COLO668 (cell line): ENCODE results near the gene CDK8.

Experiments used
- DNase-seq: peaks from one replicate; lab custom pipeline; 2025; ENCODE audit not compliant: unreplicated experiment; lab: John Stamatoyannopoulos, UW

The CDK8 gene

DNA sequence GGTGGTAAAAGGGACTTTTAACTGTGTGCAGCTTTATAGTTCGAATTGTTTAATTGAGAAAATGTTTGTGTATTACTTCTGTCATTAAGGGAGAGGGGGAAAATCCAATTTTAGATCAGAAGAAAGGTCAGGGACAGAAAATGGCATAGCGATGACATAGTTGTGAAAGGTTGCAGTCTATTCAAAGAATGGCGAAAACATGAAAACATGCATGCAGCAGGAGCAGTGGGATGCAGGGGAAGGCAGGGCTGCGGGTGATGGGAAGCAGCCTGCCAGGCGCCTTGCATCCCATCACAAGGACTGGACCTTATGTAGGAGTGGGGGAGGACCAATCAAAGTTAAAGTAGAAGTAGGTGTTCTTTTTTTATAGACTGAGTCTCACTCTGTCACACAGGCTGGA lies 125.9 kb downstream of the CDK8 start:
- no peak for DNase-seq

DNA sequence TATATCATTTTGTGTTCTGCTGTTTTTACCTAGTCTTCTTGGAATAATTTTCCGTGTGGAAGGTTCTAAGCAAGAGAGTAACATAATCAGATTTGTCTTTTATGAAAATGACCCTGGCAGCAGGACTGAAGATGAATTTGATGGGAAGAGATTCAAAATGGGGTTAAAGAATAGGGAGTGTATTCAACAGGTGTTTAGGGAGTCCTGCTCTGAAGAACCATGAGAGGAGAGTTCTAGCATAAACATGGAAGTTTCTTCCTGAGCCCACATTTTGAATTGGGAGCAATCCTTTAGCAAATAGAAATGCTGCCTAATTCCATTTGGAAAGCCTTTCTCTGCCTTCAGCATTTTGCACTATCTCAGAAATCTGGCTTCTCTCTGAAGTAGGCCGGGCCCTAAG lies 127.0 kb downstream of the CDK8 start:
- no peak for DNase-seq

DNA sequence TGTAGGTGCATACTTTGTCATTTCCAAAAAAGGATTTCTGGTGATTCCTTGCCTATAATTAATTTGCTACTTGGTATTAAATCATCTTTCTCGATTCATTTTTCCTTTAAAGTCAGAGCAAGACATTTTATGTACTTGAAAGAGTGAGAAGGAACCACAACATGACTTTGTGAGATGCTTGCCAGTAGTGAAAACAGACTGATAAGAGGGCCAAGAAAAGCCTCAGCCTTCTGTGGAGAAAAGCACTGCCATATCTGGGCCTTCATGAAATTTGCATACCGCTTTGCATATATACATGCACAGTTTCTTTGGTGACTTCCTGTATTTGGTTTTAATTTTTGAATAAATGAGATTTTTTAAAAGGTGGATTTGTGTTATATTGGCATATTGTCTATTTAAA lies 128.4 kb downstream of the CDK8 start:
- no peak for DNase-seq

DNA sequence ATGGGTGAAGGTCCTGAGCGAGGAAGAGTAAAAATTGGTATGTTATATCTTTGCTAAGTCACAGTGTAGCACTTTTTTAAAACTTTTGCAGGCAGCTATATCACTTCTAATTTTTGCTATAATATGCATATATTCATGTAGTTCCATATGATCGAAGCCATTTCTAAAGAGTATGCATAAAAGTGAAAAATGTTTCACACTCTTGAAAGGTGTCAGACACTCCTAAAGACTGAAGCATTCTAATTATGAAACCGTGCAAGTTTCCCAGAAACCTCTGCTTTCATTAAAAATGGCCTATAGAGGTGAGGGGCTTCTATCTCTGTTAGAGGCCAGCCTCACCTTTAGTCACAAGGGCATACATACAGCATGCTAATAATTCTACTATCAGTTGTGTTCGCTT lies 128.9 kb downstream of the CDK8 start:
- no peak for DNase-seq

DNA sequence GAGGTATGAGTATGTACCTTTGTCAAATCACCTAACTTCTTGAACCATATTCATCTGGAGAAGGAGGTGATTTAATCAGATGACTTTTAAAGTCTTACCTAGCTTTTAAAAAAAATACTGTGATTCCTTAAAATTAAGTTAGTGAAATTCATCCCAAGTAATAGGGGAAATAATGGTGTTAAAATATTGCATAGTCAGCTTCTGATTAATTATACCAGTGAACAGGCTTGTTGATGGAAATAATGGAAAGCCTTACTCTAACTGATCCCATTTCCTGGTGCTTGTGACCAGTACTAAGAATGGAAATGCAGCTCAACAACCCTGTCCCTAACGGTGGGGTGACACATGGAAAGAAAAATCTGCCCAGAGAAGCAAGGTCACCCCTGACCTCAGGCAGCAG lies 130.7 kb downstream of the CDK8 start:
- no peak for DNase-seq

DNA sequence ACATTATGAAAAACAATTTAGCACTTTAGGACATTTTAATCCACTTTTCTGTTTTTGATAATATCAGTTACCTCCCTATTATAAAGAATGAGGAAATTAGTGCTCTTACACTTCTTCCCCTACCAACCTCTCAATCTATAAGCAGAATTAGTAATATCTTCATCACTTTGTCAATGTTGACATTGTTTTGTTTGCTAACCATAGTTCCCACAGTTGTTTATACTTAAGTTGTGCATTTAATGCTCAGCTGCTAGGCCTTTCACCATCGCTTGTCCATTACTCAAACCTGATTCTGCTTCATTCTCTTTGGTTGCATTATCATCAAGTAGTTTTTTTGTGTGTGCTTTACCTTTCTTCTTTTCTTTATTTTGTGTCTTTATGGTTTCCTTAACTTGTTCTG lies 132.1 kb downstream of the CDK8 start:
- no peak for DNase-seq

DNA sequence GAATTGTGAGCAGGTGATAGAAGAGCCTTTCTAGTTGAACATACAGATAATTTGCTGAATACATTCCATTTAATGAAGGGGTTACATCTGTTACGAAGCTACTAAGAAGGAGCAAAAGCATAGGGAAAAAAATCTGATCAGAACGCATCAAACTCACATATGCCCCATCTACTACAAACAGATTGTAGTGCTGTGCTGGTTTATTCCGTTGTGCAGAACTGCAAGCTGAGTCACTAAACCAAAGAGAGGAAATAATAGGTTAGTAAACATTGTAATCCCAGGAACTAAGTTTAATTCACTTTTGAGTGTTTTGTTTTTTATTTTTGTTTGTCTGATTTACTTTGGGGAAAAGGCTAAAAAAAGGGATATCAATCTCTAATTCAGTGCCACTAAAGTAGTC lies 136.3 kb downstream of the CDK8 start:
- no peak for DNase-seq

DNA sequence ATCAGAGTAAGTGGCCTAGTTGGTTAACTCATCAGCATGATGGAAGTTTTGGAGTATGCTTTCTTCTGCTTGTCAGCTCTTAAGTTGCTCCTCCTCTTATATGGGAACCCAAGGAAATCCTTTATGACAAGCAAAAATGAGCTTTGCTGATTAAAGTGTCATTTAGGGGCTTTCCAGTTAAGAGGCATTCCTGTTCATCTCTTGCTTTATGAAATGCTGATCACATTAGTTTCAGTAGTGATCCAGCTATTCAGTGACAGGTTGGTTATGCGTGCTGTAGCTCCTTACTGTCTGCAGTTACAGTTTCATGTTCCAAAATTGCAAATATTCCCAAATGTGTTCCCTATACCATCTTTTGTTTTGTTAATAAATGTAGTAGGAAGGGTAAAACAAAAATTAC lies 146.6 kb downstream of the CDK8 start:
- no peak for DNase-seq

DNA sequence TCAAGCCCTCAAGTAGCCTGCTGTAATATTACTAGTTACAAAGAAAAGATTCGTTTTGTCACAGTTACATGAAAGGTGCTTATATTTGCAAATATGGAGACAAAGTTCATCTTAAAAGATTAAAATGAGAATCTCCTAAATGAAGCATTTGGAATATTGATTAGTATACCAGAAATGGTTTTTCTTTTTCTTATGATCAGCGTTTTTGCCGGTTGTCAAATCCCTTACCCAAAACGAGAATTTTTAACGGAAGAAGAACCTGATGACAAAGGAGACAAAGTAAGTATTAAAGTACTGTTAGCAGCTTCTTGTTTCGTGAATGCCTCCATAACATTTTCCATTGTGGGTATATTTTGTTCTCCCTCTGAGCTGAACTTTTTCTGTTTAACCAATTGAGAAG lies 147.1 kb downstream of the CDK8 start:
- DNase-seq: no peak

DNA sequence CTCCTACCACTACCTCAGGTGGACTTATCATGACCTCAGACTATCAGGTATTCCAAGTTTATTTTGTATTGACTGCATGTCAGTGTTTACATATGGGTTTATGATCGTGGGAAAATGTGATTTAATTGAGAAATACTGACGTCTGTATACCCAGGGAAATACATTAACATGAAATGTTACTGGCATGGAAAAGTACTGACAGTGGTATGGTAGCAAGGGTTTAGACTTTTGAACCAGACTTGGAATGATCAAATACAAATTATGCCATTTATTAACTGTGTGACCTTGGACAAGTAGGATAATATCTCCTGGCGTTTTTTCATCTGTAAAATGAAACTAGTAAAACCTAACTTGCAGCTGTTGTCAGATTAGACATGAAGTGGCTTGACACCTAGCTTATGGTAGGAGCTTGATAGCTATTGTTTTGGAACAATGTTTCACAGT lies 147.7 kb downstream of the CDK8 start:
- no peak for DNase-seq

DNA sequence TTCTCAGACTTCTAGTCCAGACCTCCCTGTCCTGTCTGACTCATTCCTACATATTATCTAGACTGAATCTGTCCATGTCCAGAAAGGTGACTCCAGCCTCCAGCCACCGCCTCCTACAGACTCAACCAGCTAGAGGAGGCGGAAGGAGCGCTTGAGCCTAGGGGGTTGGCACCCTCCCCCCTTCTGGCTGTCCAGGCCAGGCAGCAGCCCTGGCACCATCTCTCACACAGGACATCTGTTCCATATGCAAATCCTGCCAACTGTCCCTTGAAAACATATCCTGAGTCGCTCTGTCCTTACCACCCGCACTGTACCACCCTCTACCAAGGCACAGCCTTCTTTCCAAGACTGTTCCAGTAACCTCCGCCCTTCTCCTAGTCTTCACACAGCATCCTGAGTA lies 152.9 kb downstream of the CDK8 start:
- DNase-seq: no peak

DNA sequence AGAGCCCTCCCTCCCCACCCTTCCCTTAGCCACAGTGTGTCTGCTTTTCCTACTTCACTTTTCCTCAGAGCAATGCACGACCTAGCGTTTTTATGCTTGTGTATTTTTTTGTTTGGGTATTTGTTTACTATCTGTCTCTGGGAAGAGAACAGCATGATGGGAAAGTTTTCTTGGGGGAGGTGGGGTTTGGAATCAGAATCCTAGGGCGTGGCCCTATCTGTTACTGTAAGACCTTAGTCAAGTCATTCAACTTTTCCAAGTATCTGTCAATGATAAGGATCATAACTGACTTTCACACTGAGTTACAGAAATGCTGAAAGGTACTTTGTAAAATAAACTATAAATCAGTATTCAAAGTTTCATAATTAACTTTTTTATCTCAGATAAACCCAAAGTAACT lies 157.3 kb downstream of the CDK8 start:
- no peak for DNase-seq

DNA sequence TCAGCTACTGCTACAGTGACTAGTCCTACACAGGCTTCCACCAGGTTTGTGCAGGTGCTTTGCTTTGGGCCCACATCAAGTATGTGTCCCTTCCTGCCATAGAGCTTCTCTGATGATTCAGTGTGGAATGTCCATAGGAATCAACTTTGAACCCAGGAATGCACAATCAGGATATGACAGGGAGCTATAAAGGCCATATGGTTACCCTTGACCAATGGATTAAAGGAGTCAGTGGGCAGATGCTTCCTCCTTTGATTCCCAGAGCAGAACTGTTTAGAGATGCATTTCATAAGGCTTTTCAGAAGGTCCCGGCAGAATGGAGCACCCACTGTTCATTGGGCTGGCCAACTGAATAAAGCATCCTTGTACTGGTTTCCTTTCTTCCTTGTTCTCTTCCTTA lies 158.3 kb downstream of the CDK8 start:
- DNase-seq: no peak

DNA sequence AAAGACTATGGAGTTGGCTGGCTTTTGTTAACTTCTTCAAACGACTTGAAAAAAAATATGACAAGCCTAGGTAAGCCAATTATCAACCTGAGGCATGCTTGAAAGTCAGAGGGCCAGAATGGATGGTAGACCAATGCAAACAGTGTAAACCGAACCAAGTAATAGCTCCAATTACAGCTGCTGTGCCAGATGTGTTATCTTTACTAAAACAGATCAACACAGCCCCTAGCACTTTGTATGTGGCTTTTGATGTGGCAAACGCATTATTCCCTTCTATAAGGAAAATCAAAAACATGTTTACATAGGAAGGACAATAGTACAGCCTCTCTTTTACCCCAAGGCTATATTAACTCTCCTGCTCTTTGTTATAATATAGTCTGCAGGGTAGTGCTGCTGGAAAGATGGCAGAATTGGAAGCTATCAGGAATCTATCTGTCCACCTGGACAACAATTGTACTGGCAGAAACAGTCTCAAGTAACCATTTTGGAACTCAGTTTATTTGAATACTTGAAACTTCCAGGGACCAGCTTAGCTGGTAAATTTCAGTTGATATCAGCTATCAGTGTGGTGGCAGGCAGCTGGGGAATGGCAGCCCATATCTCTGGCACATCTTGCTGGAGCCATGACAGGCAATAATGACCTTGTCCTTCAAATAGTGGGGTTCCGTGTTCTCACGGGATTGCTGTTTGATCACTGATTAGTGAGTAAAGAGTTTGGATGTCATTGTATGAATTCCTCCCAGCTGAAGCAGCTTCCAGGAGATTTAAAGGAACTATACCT lies 159.2 kb downstream of the CDK8 start:
- DNase-seq: peak; percentile 37

DNA sequence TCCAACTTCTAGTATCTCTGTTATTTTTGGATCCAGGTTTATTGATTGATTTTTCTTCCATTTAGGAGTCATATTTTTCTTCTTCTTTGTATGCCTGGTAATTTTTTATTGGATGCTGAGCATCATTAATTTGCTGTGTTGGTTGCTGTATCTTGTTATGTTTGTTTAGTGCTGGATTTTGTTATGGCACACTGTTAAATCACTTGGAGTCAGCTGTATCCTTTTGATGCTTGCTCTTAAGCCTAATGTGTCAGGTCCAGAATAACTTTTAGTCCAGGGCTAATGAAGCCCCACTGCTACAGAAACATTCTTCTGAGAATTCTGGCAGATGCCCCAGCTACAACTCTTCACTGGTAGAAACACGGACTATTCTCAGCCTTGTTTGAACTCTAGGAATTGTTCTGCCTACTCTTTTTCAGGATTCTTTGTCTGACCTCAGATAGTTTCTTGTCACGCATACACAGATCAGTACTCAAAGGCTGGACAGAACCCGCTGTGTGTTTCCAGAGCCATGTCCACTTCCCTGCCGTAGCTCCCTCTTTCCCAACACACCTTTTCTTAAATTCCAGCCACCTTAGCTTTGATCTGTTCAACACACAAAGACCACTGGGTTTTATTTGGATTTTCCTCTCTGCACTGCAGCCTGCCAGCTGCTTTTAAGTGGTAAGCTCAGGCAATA lies 166.5 kb downstream of the CDK8 start:
- DNase-seq: no peak

DNA sequence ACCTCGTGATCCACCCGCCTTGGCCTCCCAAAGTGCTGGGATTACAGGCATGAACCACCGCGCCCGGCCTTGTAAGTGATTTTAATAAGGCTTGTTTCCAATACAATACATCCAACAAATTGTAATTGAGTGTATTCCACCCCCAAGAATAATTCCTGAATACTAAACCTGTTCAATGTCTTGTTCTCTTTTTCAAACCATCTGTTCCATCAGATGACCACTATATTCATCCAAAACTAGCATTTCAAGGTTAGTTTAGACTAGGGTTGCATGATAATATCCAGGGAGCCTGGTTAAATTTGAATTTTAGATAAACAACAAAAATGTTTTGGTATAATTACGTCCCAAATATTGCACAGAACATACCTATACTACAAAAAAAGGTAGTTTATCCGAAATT lies 168.1 kb downstream of the CDK8 start:
- DNase-seq: no peak

DNA sequence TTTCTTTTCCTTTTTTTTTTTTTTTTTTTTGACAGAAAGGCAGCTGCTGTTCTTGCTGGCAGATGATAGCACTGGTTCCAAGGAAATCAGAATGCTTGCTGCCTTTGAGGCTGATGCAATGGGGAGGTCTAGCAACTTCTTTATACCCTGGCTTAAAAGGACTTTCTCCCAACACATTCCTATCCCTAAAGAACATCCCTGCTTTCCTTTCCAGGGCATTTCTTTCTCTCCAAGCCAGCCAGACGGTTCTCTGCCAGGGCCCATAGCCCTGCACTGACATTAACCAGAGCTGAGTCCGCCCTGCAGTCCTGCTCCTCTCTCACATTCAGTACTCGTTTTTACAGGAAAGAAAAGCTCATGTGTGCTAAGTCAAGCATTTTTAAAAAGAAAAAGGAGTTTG lies 169.7 kb downstream of the CDK8 start:
- DNase-seq: no peak

DNA sequence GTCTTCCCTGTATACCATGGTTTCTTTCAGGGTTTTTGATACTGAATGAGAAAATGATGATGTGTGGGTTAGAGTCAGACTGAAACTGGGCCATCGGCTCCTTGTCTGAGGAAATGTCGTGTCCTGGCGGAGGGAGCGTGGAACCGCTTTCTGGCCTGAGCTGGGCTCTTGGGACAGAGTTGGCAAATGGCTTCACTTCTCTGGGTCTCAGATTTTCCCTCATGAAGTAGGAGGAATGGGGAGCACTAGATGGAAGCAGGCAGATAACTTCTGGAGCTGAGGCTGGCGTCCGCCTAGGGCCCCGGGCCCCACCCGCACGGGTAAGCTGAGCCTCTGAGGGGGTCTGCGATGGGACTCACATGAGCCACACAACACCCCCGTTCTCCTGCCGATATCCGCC lies 170.3 kb downstream of the CDK8 start:
- no peak for DNase-seq

DNA sequence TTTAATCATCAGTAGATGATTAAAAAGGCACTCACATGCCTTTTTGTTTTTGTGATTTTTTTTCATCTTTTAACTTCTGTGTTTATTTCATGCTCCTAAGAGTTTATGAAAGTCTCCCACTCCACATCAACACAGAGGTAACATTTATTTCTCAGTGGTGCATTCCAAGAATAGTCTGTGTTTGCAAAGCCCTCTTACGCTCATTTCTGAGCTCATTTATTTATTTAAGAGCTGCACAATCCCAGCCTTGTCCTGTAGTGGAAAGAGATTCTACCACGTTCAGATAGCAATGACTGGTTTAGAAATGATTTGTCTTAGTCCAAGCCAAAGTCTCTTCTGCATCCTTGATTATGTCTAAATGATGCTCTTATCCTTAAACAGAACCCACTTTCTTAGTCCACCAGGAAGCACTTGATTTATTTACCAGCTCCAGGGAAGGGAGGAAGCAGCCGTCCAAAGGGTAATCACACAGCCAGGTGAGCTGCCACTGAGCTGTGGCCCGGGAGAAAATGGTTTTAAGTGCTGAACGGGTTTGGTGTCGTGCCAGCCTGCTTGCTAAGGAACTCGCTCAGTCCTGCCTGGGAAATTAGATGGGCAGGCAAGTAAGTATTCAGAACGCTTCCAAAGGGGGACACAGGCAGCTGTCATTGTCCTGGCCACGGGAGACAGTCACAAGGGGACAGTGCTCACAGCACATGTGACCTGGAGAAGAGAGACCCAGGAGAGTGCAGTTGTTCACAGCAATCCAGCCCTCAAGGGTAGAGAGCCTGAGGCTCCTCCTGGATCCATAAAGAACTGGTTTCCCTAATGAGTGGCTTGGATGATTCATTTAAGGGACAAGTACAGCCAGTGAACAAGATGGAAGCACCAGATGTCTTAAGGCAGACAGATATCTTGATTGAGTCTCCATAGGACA lies 171.8 kb downstream of the CDK8 start:
- DNase-seq: peak; percentile 81

DNA sequence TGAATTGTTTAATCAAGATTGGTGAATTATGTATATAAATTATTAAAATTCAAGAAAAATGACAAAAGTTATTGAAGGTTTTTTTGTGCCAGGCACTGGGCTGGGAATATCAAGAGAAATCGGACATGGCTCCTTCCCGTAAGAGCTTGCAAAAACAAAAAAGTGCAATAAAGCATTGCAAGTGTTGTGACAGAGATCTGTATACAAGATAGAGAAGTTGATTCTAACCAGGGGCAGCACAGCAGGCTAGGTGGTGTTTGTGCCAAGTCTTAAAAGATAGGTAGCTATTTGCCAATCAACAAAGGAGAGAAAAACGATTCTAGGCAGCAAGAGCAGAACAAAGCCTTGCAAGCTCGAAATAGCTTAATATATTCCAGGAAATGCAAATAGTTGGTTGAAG lies 179.8 kb downstream of the CDK8 start:
- DNase-seq: no peak

DNA sequence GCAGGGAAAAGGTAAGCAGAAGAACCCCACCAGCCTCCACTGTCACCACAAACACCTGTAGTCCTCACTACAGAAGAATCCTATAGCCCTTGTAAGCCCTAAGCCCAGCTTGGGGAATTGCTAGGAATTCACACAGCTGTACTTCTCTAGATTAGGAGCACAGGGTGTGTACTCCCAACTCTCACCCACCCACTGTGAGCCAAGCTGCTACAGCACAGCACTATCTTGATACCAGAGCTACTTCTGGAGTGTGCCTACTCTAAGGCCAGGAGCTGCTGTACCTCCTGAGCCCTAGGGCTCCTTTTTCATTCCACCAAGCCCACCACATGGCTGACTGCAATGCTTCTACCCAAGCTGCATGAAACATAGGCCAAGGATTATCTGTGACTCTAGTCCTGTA lies 181.2 kb downstream of the CDK8 start:
- DNase-seq: no peak

DNA sequence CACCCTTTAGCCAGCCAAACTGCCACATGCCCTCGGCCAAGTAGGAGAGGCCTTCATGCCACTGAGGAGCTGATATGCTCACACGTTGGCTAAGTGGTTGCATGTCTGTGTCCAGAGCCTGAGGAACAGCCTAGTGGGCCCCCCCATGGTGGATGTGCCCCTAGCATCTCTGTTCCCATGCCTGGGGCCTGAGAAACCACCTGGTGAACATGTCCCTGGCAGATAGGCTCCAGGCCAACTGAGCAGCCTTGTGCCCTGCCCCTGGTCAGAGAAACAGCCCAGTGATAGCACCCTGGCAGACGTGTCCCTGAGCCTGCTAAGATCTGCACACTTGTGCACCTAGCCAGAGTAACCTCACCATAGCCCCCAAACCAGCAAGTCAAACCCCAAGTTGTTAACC lies 181.7 kb downstream of the CDK8 start:
- DNase-seq: no peak
